Glutamatergic neuron (in vitro differentiated cells): ENCODE data around the gene ACSF2. TPM values are rescaled to one million over a fixed set of nuclear protein-coding genes. Genes with fewer than 3 reads are reported as not detected.

Source experiments
- DNase-seq: peaks from one replicate; pipeline ENCODE4 v3.0.0; 2022
- H3K27ac Mint-ChIP-seq: one replicate; pipeline ENCODE4 v1.8.0; 2020; ENCODE audit warnings: mild to moderate bottlenecking, mixed read lengths, inconsistent platforms; ENCODE audit not compliant: unreplicated experiment
- H3K27me3 Mint-ChIP-seq: one replicate; pipeline ENCODE4 v1.8.0; 2020; ENCODE audit warnings: mild to moderate bottlenecking, moderate library complexity, mixed read lengths, inconsistent platforms; ENCODE audit not compliant: unreplicated experiment
- H3K36me3 Mint-ChIP-seq: one replicate; pipeline ENCODE4 v1.8.0; 2020; ENCODE audit warnings: mild to moderate bottlenecking, mixed read lengths, inconsistent platforms; ENCODE audit not compliant: unreplicated experiment
- H3K4me1 Mint-ChIP-seq: one replicate; pipeline ENCODE4 v1.8.0; 2020; ENCODE audit warnings: mild to moderate bottlenecking, low read depth, mixed read lengths, inconsistent platforms; ENCODE audit not compliant: unreplicated experiment
- H3K4me3 Mint-ChIP-seq: one replicate; pipeline ENCODE4 v1.8.0; 2020; ENCODE audit warnings: mild to moderate bottlenecking, mixed read lengths, inconsistent platforms; ENCODE audit not compliant: unreplicated experiment
- H3K9me3 Mint-ChIP-seq: one replicate; pipeline ENCODE4 v1.8.0; 2020; ENCODE audit warnings: mild to moderate bottlenecking, moderate library complexity, mixed read lengths, inconsistent platforms; ENCODE audit not compliant: unreplicated experiment
- CTCF ChIP-seq: fragments of 200-600 bp; sonication (generic); IDR thresholded peaks from one replicate; pipeline ENCODE4 v1.5.0; 2021; ENCODE audit not compliant: partially characterized antibody, unreplicated experiment
- total RNA-seq: library from RNA; stranded (reverse); fragmentation: NEBNext Ultra II Directional; extraction: Animal tissue kit (Norgen Biotek cat#: 25700); gene quantifications from one replicate; pipeline ENCODE4 v1.2.1, GENCODE V29; 2021; ENCODE audit not compliant: unreplicated experiment

ACSF2 gene
- total RNA-seq, 1 donor from 2014 or later, result 52.2 TPM

- Mint-ChIP-seq H3K4me1 (peaks cover 16% of the 10 kb centered on the region), H3K27me3 (peaks cover 6% of the 10 kb centered on the region), H3K4me3 (no peak overlapping the region), H3K36me3 (no peaks in the 10 kb centered on the region), H3K9me3 (peaks cover 2% of the 10 kb centered on the region), H3K27ac (no peak overlapping the region)
- DNase-seq, result no peak
- no peak for TF ChIP-seq CTCF
Measured at GRCh38 chr17:50458701-50459676, 33.0 kb downstream of the ACSF2 start.

DNA sequence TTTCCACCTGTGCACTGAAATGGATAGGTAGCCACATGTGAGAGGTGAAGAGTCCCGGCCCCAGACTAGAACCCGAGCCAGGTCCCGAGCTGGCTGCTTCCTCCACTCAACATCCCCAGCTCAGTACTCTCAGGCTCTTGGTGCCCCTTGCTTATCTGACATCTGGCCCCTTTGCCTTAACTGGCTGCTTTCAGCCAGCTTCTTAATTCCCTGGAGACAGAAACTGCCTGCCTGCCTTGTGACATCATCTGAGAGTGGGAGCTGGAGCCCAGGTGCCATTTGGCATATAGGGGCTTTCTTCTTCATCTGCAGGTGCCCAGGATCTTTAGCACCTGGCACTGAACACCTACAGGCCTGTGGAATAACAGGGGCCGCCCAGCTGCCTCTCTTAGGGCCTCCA, 33.7 kb downstream of the ACSF2 start:
- DNase-seq, result no peak
- no peaks in the 10 kb centered on the region for H3K36me3 Mint-ChIP-seq
- H3K9me3 Mint-ChIP-seq, result peaks cover 3% of the 10 kb centered on the region
- H3K27ac Mint-ChIP-seq, result peak overlapping the region; percentile 48
- H3K4me3 Mint-ChIP-seq, result no peak overlapping the region
- H3K4me1 Mint-ChIP-seq, result peaks cover 14% of the 10 kb centered on the region
- TF ChIP-seq CTCF, result no peak
- H3K27me3 Mint-ChIP-seq, result peaks cover 6% of the 10 kb centered on the region

DNA sequence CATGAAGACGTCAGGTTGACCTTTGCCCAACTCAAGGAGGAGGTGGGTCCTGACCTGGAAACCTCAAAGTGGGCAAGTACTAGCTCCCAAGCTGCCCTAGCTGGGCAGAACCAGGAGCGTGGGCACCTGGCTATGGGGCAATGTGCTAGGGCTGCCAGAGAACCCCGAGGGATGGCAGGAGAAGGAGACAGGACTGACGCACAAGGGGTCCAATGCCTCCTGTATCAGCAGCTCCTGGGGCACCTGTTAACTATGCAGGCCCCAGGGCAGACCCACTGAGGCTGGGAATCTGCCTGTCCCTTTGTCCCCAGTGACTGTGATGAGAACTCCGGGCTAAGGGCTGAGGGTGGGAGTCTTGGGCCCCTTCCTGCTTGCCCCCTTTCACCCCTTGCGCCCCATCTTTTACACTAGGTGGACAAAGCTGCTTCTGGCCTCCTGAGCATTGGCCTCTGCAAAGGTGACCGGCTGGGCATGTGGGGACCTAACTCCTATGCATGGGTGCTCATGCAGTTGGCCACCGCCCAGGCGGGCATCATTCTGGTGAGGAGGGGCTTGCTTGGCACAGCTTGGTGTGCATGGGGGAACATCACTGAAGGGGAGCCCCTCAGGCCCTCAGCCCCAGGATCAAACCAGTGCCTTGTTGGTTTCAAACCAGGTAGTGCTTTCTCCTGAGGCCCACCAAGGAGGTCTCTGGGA, 35.0 kb downstream of the ACSF2 start:
- DNase-seq, result no peak
- Mint-ChIP-seq H3K4me3 (no peak overlapping the region), H3K27me3 (peaks cover 6% of the 10 kb centered on the region), H3K4me1 (peaks cover 14% of the 10 kb centered on the region), H3K9me3 (peaks cover 2% of the 10 kb centered on the region), H3K36me3 (no peaks in the 10 kb centered on the region), H3K27ac (no peak overlapping the region)
- TF ChIP-seq CTCF, result no peak

DNA sequence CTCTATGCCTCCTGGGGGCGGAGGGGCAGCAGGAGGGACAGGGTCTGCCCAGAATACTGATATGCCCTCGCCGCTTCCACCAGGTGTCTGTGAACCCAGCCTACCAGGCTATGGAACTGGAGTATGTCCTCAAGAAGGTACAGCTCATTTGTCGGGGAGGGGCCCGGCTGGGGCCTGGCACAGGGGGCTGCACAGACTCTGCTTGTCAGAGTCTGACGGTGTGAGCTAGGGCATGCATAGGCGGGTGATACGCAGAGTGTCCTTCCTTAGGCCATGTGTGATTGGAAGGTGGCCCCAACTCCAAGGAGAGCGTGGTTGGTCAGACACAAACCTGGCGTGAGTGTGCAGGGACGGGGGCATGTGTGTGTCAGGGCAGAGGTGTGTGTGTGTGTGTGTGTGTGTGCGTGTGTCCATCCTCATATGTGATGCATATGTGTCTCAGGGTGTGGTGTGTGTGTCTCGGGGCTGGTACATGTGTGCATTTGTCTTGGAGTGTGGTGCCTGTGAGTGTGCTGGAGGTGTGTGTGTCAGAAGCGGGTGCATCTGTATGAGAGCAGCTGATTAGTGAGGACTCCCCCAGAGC, 35.6 kb downstream of the ACSF2 start:
- Mint-ChIP-seq H3K36me3 (no peaks in the 10 kb centered on the region), H3K27ac (no peak overlapping the region), H3K9me3 (peaks cover 1% of the 10 kb centered on the region), H3K4me1 (peaks cover 14% of the 10 kb centered on the region), H3K4me3 (no peak overlapping the region), H3K27me3 (peaks cover 6% of the 10 kb centered on the region)
- TF ChIP-seq CTCF, result no peak
- no peak for DNase-seq
